ENCODE results near the gene OR51M1. TPM values are rescaled to one million over a fixed set of nuclear protein-coding genes. Genes with fewer than 3 reads are reported as not detected.

Gene OR51M1
- total RNA-seq, 2 experiments from 2014 or later, result not detected

DNA sequence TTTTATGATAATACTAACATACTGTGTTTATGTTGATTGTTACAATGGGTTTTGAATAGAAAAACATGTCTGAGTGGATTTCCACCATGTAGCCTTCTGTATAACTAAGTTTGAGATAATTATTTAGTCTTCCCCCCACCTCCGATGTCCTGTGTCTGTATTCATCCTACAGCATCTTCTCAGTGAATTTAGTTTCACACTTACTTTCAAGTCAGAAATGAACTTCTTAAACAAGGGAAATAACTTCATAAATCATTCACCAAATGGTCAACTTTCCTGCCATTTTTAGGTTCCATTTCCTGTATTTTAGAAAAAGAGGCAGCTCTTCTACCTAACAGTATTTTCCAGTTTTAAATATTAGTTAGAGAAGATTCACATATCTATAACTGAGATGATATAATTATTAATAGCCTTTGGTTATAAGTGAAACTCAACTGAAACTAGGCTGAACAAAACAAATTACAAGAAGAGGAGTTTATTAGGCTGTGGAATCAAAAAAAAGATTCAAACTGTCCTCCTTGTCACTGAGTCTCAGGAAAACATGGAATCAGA, 43.8 kb upstream of the OR51M1 start:
- no peak overlapping the region for H3K4me3 ChIP-seq (ENCODE audit: low read depth, low read length, poor library complexity, severe bottlenecking)
- H3K27ac ChIP-seq (ENCODE audit: low read depth, low read length, poor library complexity, severe bottlenecking), result no peak overlapping the region
- ChIA-PET CTCF (ENCODE audit: unreplicated experiment) (no interaction called here), POLR2A (no interaction called here)
- BruUV-seq (replicated peaks), result no TSS peak
- intact Hi-C loops (cut with micrococcal nuclease; ENCODE audit: unreplicated experiment), result no loop called here
- no peaks in the 10 kb centered on the region for H3K79me2 ChIP-seq (ENCODE audit: insufficient read depth, low read depth, low read length)
- no peaks in the 10 kb centered on the region for H3K36me3 ChIP-seq (ENCODE audit: insufficient read depth, low read length)
- H3K9me3 ChIP-seq (ENCODE audit: low read length), result no peaks in the 10 kb centered on the region
- TF ChIP-seq EZH2phosphoT487 (IDR thresholded peaks at IDR 0.05; ENCODE audit: borderline replicate concordance, low read depth, low read length), result no peak
- TF ChIP-seq CTCF (conservative IDR thresholded peaks at IDR 0.05; ENCODE audit: low read length), result no peak
- H2AFZ ChIP-seq (ENCODE audit: low read length), result no peak overlapping the region
- no peaks in the 10 kb centered on the region for H3K9me2 ChIP-seq (ENCODE audit: insufficient read depth, low read length)
- no peaks in the 10 kb centered on the region for H3K4me1 ChIP-seq (ENCODE audit: insufficient read depth, low read length, poor library complexity, severe bottlenecking)
- no peaks in the 10 kb centered on the region for H4K20me1 ChIP-seq (ENCODE audit: insufficient read depth, low read length)
- H3K4me2 ChIP-seq (ENCODE audit: low read length), result no peak overlapping the region
- DNase-seq (ENCODE audit: low spot score), result no peak

DNA sequence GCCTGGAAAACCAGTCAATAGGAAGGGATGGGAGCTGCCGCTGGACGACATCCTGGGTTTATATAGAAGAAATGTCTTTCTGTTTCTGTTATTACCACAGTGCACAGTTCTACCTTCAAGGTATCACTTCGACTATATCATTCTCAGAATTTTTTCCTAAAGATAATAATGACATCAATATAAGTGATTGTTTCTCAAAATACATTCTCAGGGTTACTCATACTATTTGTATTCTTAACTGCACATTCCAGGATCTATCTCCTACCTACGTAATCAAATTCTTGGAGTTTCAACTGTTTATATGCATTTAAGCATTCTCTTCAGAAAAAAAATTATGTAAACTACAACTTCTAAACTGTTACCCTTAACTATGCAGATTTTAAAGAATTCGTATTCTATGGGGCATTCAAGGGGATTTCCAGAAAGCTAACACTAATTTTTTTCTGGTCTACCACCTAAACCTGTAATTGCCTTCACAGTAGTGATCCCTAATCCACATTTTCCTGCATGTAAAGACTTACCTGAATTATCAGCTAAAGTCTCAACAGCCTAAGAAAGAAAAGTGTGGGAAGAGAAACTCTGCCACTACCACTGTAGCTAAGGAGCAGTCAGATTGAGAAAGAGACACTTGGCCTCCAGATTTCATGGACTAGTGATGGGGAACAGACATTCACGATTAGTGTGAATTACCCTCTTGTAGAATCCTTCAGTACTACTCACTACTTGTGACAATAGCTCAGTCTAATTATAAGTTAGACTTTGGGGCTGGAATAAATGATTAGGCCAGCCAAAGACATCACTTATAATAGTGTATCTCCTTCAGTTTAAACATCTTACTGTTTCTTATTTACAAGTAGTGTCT, 39.9 kb upstream of the OR51M1 start, which contains the start of gene OR51B5:
Gene OR51B5, minus strand, starts transcription at position 51 of the 862 bp plus-strand sequence. Its CDS starts 0 bp downstream, at position 51.
- intact Hi-C loops (cut with micrococcal nuclease; ENCODE audit: unreplicated experiment), result no loop called here
- Histone ChIP-seq H2AFZ (ENCODE audit: low read length) (no peak within 1 kb of the TSS), H3K79me2 (ENCODE audit: insufficient read depth, low read depth, low read length) (no peaks in the 10 kb centered on the region), H3K4me2 (ENCODE audit: low read length) (no peak within 1 kb of the TSS), H3K4me1 (ENCODE audit: insufficient read depth, low read length, poor library complexity, severe bottlenecking) (no peaks in the 10 kb centered on the region), H3K9me3 (ENCODE audit: low read length) (no peaks in the 10 kb centered on the region), H3K9me2 (ENCODE audit: insufficient read depth, low read length) (no peaks in the 10 kb centered on the region), H3K4me3 (ENCODE audit: low read depth, low read length, poor library complexity, severe bottlenecking) (no peak within 1 kb of the TSS), H3K36me3 (ENCODE audit: insufficient read depth, low read length) (no peaks in the 10 kb centered on the region), H4K20me1 (ENCODE audit: insufficient read depth, low read length) (no peaks in the 10 kb centered on the region), H3K27ac (ENCODE audit: low read depth, low read length, poor library complexity, severe bottlenecking) (no peak within 1 kb of the TSS)
- TF ChIP-seq EZH2phosphoT487 (IDR thresholded peaks at IDR 0.05; ENCODE audit: borderline replicate concordance, low read depth, low read length) (no peak), CTCF (conservative IDR thresholded peaks at IDR 0.05; ENCODE audit: low read length) (no peak)
- no peak for DNase-seq (ENCODE audit: low spot score)
- ChIA-PET POLR2A (interaction anchor here (1.0 kb wide), 1 partner anchor 10 kb away, joined by 3 read pairs; no protein-coding TSS in a partner anchor), CTCF (ENCODE audit: unreplicated experiment) (no interaction called here)
- BruUV-seq (replicated peaks), result no TSS peak

DNA sequence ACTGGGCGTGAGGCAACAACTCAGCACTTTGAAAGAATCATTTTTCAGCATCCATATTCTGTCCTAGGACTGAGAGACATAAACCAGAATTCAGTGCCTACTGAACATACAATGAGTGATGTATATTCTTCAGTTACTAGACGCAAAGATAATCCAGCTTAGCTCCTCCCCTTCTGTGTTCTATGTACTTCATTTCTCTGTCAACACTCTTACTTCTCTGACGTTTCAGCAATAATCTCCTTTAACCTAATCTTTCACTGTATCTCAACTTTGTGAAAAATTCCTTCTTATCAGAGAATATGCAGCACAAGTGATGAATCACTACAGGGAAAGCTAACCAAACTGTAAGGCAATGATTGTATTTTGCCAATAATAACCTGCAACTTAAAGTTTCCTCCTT, 37.8 kb upstream of the OR51M1 start:
- Histone ChIP-seq H3K36me3 (ENCODE audit: insufficient read depth, low read length) (no peaks in the 10 kb centered on the region), H3K4me1 (ENCODE audit: insufficient read depth, low read length, poor library complexity, severe bottlenecking) (no peaks in the 10 kb centered on the region), H3K4me3 (ENCODE audit: low read depth, low read length, poor library complexity, severe bottlenecking) (no peak overlapping the region), H4K20me1 (ENCODE audit: insufficient read depth, low read length) (no peaks in the 10 kb centered on the region), H3K27ac (ENCODE audit: low read depth, low read length, poor library complexity, severe bottlenecking) (no peak overlapping the region), H3K4me2 (ENCODE audit: low read length) (no peak overlapping the region), H3K9me3 (ENCODE audit: low read length) (no peaks in the 10 kb centered on the region), H3K79me2 (ENCODE audit: insufficient read depth, low read depth, low read length) (no peaks in the 10 kb centered on the region), H2AFZ (ENCODE audit: low read length) (no peak overlapping the region), H3K9me2 (ENCODE audit: insufficient read depth, low read length) (no peaks in the 10 kb centered on the region)
- POLR2A ChIA-PET, result no interaction called here
- CTCF ChIA-PET (ENCODE audit: unreplicated experiment), result no interaction called here
- intact Hi-C loops (cut with micrococcal nuclease; ENCODE audit: unreplicated experiment), result no loop called here
- no peak for DNase-seq (ENCODE audit: low spot score)
- BruUV-seq (replicated peaks), result no TSS peak
- TF ChIP-seq EZH2phosphoT487 (IDR thresholded peaks at IDR 0.05; ENCODE audit: borderline replicate concordance, low read depth, low read length) (no peak), CTCF (conservative IDR thresholded peaks at IDR 0.05; ENCODE audit: low read length) (no peak)

Data from OCI-LY7 (cell line).